NCI-H2107 (cell line): ENCODE measurements around the gene ANKRD18A.
A peak's percentile ranks its signal among the peaks of the same experiment; 100 is the strongest.

Experiments
- DNase-seq: peaks from one replicate; lab custom pipeline; 2025; lab: John Stamatoyannopoulos, UW

The ANKRD18A gene

DNA sequence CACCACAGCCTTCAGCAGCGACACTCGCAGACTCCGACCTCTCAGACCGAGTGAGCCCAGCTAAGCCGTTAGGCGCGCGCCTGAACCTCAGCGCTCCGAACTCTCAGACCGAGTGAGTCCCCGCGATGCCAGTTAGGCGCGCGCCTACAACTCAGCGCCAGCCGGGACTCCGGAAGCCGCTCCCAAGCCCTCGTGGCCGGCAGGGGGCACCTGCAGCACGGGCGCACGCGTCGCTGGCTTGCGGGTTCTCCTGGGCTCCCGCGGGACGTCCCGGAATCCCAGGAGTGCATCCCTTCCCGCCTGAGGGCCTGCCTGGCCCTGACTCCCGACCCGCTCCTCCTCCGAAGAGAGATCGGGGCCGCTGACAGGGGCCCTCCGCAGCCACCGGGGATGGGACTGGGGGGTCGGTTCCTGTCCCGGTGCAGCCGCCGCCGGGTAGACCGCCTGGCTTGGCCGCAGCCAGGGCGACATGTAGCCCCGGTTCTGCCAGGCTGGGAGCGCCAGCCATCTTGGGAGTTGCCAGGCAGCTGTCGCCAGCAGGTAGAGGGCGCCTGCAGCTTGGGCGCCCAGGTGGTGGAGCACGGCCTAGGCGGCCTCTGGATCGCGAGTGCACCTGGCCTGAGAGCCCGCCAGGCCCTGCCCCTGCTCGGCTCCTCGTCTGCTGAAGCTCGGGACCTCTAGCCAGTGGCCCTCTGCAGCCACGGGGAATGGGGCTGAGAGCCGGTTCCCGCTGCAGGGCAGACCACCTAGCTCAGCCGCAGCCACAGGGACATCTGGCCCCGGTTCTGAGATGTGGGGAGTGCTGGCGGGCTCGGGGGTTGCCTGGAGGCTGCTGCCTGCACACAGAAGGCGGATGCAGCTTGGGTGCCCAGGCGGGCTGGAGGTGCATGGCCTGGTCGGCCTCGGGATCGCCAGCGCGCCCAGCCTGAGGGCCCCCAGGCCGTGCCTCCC lies at the start of gene ANKRD18A:
TSS of gene ANKRD18A (minus strand) at position 114 of the 951 bp plus-strand sequence. CDS start 311 bp downstream, outside the sequence.
- DNase-seq, result peak; percentile 58

DNA sequence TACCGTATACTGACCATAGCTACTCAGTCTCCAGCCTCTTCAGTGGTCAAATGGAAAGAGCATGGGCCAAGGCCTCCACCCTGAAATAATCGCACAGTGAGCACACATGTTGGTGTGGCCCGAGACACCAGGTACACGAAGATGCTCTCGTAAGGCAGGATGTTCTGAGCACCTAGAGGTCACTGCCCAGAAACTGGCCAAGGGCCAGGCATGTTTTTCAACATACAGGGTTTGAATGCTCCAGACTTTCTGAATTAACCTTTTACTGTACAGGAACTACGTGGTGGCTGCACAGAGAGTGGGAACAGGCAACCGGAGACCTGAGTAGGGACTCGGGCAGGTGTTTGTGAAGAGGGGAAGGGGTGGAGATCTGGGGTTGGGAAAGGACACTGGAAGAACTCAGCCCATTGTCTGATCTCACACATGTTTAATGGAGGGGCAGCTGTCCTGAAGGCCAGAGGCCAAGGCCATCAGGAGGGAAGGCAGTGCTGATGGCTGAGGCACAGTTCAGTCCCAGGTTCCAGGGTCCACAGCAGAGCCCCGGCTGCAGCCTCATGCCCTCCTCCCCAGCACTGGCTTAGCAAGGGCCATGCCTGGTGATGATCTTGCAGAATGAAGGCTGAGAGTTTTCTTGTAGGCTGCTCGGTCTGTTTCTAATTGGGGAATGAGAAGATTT lies 48.5 kb upstream of the ANKRD18A start:
- DNase-seq, result no peak

- no peak for DNase-seq
Measured at GRCh38 chr9:38662763-38663593, 42.6 kb upstream of the ANKRD18A start.

GRCh38 chr9:38659538-38659937 lies 39.1 kb upstream of the ANKRD18A start:
- DNase-seq, result no peak

GRCh38 chr9:38656896-38657295 lies 36.5 kb upstream of the ANKRD18A start:
- DNase-seq, result no peak

DNA sequence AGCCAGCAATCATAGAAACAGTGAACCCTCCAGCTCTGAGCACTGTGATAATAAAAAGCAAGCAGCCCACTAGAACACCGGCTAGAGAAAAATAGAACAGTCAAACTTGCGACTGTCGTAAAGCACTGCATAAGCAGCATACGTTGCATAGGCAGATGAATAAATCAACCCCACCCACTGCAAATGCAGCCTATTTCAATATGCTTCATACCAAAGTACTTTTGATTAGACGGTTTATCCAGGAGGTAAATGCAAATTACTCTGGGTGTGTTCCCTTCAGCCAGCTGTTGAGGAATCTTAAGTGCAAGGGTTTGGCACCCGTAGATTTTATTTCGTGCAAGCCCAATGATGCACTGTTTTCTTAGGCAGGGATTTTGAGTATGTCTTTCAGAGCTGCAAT lies 32.1 kb upstream of the ANKRD18A start:
- DNase-seq, result no peak

DNA sequence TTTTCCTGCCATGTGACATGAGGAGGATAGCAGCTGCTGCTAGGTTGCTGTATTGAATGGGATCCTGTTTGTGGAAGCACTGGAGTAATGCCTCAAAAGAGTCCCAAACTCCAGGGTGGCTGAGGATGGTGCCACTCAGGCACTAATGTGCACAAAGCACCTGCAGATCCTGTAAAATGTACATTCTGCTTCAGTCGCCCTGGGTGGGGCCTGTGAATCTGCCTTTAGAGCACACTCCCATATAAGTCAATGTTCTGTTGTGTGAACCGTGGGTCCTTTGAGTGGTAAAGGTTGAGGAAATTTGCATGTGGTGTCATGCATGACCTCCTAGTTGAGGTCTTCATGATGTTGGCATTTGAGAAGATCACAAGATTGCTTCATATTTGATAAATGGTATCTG lies 31.6 kb upstream of the ANKRD18A start:
- DNase-seq, result no peak

GRCh38 chr9:38651400-38652042 lies 31.1 kb upstream of the ANKRD18A start:
- no peak for DNase-seq

- no peak for DNase-seq
Measured at GRCh38 chr9:38650564-38650963, 30.2 kb upstream of the ANKRD18A start.

GRCh38 chr9:38649731-38650363 lies 29.5 kb upstream of the ANKRD18A start:
- DNase-seq, result no peak

GRCh38 chr9:38644601-38645000 lies 24.2 kb upstream of the ANKRD18A start:
- DNase-seq, result no peak

DNA sequence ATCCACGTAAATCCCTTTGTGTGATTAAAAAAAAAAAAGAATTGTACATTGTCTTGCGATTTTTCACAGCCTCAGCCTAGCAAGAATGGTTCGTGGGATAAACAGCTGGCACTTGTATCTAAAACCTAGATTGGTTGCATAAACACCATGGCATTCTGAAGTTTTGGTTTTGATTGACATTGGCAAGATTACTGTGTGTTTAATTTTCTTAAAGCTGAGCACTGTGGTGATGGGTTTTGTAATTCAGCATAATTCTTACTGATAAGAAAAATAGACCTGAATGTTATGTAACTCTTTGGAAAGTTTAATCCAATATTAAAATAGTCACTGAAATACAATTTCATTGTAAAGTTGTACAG lies 23.4 kb upstream of the ANKRD18A start:
- no peak for DNase-seq

- no peak for DNase-seq
Measured at GRCh38 chr9:38642951-38643814, 22.8 kb upstream of the ANKRD18A start.

DNA sequence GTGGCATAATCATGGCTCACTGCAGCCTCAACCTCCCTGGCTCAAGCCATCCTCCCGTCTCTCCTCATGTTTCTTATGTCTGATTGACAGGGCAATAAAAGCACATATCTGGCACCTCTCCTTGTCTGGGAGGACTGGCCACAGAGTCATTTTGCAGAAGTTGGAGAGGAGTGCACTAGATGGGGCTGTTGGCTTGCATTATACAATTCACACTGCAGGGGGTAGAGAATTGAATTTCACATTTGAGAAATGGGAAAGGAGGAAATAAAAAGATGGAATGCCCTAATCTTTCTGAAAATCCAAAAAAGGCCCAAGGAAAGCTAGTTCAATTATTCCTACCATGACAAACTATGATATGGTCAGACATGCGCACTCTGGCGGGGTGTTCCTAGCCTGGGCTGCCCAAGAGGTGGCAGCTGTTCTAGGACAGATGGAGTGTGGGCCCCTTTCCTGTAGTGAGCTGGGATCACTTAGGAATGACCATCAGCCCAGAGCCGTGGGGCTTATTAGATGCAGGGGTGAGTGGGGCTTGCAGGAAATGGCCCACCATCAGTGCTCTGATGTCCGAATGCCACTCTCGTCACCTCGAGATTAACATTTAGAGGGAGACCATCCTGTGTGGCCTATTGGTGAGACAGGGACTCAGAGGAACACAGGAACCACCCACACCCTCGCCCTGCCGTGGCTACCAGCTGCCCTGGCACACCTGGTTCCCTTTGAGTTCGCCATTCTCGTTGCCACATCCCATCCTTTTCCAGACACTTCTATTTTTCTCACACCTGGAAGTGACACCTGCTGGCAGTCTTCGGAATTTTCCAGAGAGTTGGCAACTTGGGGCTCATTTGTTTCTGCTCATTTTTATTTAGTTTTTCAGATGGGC lies 21.8 kb upstream of the ANKRD18A start:
- peak; percentile 54 for DNase-seq

DNA sequence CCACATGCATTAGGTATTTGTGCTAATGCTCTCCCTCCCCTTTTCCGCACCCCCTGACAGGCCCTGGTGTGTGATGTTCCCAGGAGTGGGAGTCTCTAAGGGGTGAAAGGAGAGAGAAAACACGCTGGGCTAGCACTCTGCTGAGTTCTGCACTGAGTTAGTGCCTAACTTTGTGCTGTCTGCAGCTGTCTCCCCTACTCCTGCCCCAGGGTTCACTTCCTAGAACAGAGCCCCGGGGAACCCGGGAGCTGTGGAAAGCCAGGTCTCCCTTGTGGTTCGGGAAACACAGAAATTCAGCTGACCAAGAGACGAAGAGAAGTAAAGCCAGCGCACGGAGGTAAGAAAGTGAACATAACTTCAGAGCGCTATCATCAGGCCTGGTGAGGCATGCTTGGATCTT lies 20.7 kb upstream of the ANKRD18A start:
- no peak for DNase-seq

DNA sequence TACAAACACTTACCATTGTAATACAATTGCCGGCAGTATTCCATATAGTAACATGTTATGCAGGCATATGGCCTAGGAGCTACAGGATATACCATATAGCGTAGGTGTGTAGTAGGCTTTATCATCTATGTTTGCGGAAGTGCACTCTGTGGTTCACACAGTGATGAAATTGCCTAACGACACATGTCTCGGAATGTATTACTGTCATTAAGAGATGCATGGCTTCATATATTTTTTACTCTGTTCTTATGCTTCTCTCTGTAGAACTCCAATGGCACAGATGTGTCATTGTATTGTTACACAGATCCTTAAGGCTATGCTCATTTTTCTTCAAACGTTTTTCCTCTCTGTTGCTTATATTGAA lies 19.2 kb upstream of the ANKRD18A start:
- DNase-seq, result no peak

- DNase-seq, result no peak
Measured at GRCh38 chr9:38638881-38639576, 18.6 kb upstream of the ANKRD18A start.

- DNase-seq, result no peak
Measured at GRCh38 chr9:38634315-38634714, 13.9 kb upstream of the ANKRD18A start.

- no peak for DNase-seq
Measured at GRCh38 chr9:38629511-38629910, 9.1 kb upstream of the ANKRD18A start.
